ENCODE data around the gene FGF9.

- TF ChIP-seq SUZ12 (IDR thresholded peaks at IDR 0.05) (no peak), BHLHE40 (IDR thresholded peaks at IDR 0.05; ENCODE audit: borderline replicate concordance) (no peak), ELF4 (IDR thresholded peaks at IDR 0.05) (no peak), LEF1 (IDR thresholded peaks at IDR 0.05; ENCODE audit: borderline replicate concordance) (no peak), SP1 (IDR thresholded peaks at IDR 0.05) (no peak)
Observed at GRCh38 chr13:21723807-21724505, 53.1 kb downstream of the FGF9 start.
